Thyroid gland (tissue), 4 donors: ENCODE results near the gene ABCG1. TPM values are rescaled to one million over a fixed set of nuclear protein-coding genes. Genes with fewer than 3 reads are reported as not detected.

Experiments
- DNase-seq, 2 donors: peaks; one replicate each; pipeline ENCODE4 v3.0.0-alpha.2; 2019
- H3K27ac ChIP-seq, 3 donors: fragments of 200-600 bp; sonication (generic); 1 replicate in 2 of 3; 2 replicates in 1 of 3; pipeline ENCODE4 v1.5.1; 2016 to 2019; ENCODE audit warnings: mild to moderate bottlenecking in 1 of 3, moderate library complexity in 1 of 3
- H3K27me3 ChIP-seq: fragments of 200-600 bp; sonication (generic); one replicate; pipeline ENCODE4 v1.5.1; 2019
- H3K36me3 ChIP-seq, 2 donors: fragments of 200-600 bp; sonication (generic); one replicate each; pipeline ENCODE4 v1.5.1; 2016 to 2019
- H3K4me1 ChIP-seq, 2 donors: fragments of 200-600 bp; sonication (generic); one replicate each; pipeline ENCODE4 v1.5.1; 2017 to 2019
- H3K4me3 ChIP-seq, 3 donors: fragments of 200-600 bp; sonication (generic); replicated peaks in 1 of 3; 1 replicate in 2 of 3; 2 replicates in 1 of 3; pipeline ENCODE4 v1.5.1; 2016; ENCODE audit warnings: mild to moderate bottlenecking in 1 of 3
- H3K9me3 ChIP-seq: fragments of 200-600 bp; sonication (generic); one replicate; pipeline ENCODE4 v1.5.1; 2017
- POLR2A ChIP-seq, 2 donors: fragments of 450-650 bp; IDR thresholded peaks; one replicate each; pipeline ENCODE4 v1.6.1; 2017; ENCODE audit warnings: antibody characterized with exemption in 2 of 2, mild to moderate bottlenecking in 2 of 2, moderate library complexity in 1 of 2
- WGBS, 2 donors: methylation state at CpG; one replicate each; pipeline ENCODE4 v1.1.5; 2017; 5-methylcytosine and 5-hydroxymethylcytosine counted together
- intact Hi-C: fragments of 100-400 bp; cut with DNase I; formaldehyde crosslinking; loops from one replicate; pipeline ENCODE4 v1.15.1; 2023
- total RNA-seq, 4 donors: library from RNA; depleted of rRNA; stranded (reverse); fragments of >200 nt; gene quantifications; one replicate each; pipeline ENCODE4 v1.2.3, GENCODE V29; 2016
- TF ChIP-seq, protein P1 (sequence below), 6 experiments: fragments of 200-600 bp in 3 of 6; fragments of 450-650 bp in 3 of 6; sonication (generic) in 3 of 6; IDR thresholded peaks; one replicate each; pipeline ENCODE4 v1.5.1; 2016 to 2019; ENCODE audit warnings: antibody characterized with exemption in 6 of 6, mild to moderate bottlenecking in 2 of 6, inconsistent platforms in 1 of 6, moderate library complexity in 1 of 6

ABCG1 gene
- total RNA-seq, 4 donors from 2014 or later: 13.8 to 34.1 (median 18.9) TPM

DNA sequence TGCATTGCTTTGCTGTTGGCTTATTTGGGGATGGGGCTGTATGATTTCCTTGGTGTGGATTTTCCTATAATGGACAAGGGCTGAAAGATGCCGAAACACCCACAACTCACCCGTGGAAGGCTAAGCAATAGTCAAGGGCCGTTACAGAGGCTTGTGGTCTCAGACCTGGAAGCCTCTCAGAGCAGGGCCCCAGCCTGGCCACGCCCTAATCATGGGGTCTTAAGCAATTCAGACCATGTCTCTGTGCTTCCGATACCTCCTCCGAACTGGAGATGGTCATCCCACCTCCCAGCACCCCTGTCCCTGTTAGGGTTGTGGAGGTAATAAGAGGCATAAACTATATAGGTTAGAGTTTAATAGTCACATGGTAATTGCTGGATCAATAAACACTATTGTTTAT lies 3.4 kb downstream of the ABCG1 start:
- intact Hi-C loops: no loop called here
- WGBS, 2 donors: 80 to 90% methylated on average over 6 of the region's 6 CpGs
- H3K4me1 ChIP-seq: peaks cover 17 to 24% of the 10 kb centered on the region in 2 donors

DNA sequence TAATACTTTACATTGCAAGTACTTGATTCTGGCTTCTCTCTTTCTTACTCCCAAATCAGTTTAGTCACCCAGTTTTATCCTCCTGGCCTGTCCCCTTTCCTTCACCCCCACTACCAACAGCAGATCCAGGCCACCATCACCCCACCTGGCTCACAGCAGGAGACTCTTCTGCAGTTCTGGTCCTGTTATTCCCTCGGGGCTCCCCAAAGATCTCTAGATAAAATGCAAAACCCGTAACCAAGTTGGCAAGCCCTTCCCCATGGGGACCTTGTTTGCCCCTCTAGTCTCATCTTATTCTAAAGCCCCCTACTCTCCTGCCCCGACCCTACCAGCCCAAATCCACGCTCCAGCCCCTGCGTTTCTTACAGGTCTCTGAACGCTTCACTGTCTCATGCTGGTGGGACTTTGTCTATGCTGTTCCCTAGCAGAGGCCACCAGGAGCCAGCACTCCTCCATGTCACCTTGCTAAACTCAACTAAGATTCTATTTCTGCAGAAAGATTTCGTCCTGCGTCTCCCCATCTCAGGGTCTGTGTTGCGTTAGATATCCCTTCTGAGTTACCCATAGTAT lies 4.0 kb downstream of the ABCG1 start:
- 93% methylated on average over 9 of the region's 9 CpGs for WGBS, 2 donors
- Histone ChIP-seq H3K4me1 (peaks cover 17 to 29% of the 10 kb centered on the region in 2 donors), H3K27ac (no peak overlapping the region), H3K9me3 (no peaks in the 10 kb centered on the region), H3K27me3 (no peaks in the 10 kb centered on the region), H3K36me3 (no peaks in the 10 kb centered on the region), H3K4me3 (no peak overlapping the region)
- intact Hi-C loops: no loop called here
- TF ChIP-seq POLR2A (IDR thresholded peaks at IDR 0.05): no peak
- TF ChIP-seq, protein P1, sequence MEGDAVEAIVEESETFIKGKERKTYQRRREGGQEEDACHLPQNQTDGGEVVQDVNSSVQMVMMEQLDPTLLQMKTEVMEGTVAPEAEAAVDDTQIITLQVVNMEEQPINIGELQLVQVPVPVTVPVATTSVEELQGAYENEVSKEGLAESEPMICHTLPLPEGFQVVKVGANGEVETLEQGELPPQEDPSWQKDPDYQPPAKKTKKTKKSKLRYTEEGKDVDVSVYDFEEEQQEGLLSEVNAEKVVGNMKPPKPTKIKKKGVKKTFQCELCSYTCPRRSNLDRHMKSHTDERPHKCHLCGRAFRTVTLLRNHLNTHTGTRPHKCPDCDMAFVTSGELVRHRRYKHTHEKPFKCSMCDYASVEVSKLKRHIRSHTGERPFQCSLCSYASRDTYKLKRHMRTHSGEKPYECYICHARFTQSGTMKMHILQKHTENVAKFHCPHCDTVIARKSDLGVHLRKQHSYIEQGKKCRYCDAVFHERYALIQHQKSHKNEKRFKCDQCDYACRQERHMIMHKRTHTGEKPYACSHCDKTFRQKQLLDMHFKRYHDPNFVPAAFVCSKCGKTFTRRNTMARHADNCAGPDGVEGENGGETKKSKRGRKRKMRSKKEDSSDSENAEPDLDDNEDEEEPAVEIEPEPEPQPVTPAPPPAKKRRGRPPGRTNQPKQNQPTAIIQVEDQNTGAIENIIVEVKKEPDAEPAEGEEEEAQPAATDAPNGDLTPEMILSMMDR (IDR thresholded peaks at IDR 0.05): no peak
- DNase-seq: no peak

More for the DNA sequence above, 3.4 kb downstream of the ABCG1 start:
- Histone ChIP-seq H3K27ac (no peak overlapping the region), H3K27me3 (no peaks in the 10 kb centered on the region), H3K4me3 (no peak overlapping the region), H3K36me3 (no peaks in the 10 kb centered on the region), H3K9me3 (no peaks in the 10 kb centered on the region)
- TF ChIP-seq, protein P1 (IDR thresholded peaks at IDR 0.05): no peak
- no peak for TF ChIP-seq POLR2A (IDR thresholded peaks at IDR 0.05)
- no peak for DNase-seq

DNA sequence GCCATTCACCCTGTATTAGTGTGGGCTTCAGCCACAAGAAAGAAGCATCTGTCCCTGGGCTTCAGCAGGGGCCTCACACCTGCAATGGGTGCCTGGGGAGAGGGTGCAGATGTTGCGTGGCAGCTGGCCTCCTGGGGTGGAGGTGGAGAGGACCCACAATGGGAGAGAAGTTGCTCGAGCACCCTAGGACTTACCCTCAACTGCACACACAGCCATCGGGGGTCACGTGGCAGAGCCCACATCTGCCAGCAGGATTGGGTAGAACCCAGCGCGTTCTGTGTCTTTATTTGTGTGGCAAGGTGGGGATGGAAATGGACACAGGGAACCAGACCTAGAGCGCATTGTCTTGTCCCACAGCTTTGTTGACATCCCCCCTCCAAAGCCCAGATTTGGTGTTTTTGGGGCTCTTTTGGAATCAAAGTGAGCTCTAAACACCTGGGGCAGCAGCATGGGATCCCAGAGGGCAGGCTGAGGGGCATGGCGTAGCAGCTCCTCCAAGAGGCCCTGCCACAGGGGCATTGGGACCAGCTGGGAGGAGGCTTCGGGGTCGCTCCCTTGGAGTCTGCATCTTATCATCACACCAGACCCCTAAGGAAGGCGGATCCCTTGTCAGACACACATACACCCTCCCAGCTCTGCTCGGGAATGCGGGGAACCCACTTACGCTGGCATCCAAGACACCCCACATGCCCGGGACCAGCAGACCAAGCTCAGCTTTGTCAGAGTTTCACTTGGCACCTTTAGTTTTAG lies 5.1 kb downstream of the ABCG1 start:
- Histone ChIP-seq H3K27me3 (no peaks in the 10 kb centered on the region), H3K27ac (no peak overlapping the region), H3K4me1 (peaks cover 24 to 33% of the 10 kb centered on the region in 2 donors), H3K4me3 (no peak overlapping the region), H3K9me3 (no peaks in the 10 kb centered on the region), H3K36me3 (no peaks in the 10 kb centered on the region)
- intact Hi-C loops: no loop called here
- TF ChIP-seq, protein P1 (IDR thresholded peaks at IDR 0.05): no peak
- no peak for TF ChIP-seq POLR2A (IDR thresholded peaks at IDR 0.05)
- no peak for DNase-seq
- 96 to 98% methylated on average over 14 to 15 of the region's 15 CpGs for WGBS, 2 donors

DNA sequence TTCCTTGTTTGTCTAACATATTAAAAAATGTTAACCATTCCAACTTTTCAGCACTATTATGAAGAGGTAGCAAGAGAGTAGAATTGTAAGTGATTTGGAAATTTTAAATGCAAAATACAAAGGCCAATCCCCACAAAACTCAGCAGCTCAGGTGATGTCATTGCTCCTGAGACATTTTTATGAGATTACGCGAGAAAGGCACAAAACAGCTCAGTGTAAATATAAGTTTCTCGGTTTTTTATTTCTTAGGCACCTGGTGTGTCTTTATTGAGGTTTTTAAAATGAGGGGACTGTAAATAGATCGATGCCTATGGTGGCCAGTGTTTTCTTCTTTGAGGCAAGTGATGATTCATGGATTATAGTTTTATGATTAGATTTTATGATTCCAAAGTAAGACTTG lies 6.1 kb downstream of the ABCG1 start:
- H3K4me3 ChIP-seq: no peak overlapping the region

More for the DNA sequence above, 6.1 kb downstream of the ABCG1 start:
- no peak for DNase-seq
- Histone ChIP-seq H3K27me3 (no peaks in the 10 kb centered on the region), H3K27ac (no peak overlapping the region), H3K36me3 (no peaks in the 10 kb centered on the region), H3K9me3 (no peaks in the 10 kb centered on the region), H3K4me1 (peaks cover 17 to 30% of the 10 kb centered on the region in 2 donors)
- intact Hi-C loops: no loop called here
- TF ChIP-seq, protein P1 (IDR thresholded peaks at IDR 0.05): no peak
- no peak for TF ChIP-seq POLR2A (IDR thresholded peaks at IDR 0.05)
- 93 to 96% methylated on average over 4 of the region's 4 CpGs for WGBS, 2 donors
